ENCODE measurements around the gene UBE2G1. TPM values are rescaled to one million over a fixed set of nuclear protein-coding genes. Genes with fewer than 3 reads are reported as not detected.
"Not testable (repeated sequence)": the region's sequence is repeated elsewhere in the genome, so short reads cannot be mapped to it uniquely, and the experiment has no call there.

UBE2G1 gene, protein sequence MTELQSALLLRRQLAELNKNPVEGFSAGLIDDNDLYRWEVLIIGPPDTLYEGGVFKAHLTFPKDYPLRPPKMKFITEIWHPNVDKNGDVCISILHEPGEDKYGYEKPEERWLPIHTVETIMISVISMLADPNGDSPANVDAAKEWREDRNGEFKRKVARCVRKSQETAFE
- 27.5 and 32.9 TPM in 2 replicates for total RNA-seq

DNA sequence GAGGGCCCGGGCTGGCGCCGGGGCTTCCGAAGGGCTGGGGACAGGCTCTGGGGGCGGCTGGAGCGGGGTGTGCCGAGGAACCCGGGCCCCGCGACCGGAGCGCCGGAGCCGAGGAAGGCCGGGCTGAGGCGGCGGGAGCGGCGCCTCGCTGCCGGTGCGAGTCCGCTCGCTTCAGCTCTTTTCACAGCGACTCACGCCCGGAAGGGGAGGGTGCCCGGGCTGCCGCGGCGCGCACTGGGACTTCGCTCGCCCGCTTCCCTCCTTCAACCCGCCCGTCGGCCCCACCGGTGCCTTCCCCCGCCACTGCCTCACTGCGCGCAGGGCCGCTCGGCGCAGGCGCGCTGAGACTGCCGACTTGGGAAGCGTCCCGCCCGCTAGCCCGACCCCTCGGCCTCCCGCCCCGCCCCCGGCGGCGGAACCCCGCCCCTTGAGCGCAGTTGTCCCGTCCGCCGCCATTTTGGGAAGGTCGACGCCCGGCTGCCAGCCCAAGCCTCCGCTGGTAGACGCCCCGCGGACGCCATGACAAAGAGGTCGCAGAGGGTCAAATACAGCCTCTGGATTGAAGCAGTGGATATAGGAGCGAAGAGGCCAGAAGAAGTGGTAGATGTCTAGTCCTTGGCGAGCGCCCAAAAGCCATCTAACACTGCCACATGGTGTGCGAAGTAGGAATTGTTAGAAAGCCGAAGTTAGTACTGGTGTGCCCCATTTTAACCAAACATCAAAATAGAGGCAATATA is at the start of gene UBE2G1:
Gene UBE2G1 (minus strand): TSS at position 349 of the 737 bp plus-strand sequence. CDS start 359 bp downstream, outside the sequence.
- DNase-seq (ENCODE audit: low read depth in 2 of 2) = peak; percentile 98

DNA sequence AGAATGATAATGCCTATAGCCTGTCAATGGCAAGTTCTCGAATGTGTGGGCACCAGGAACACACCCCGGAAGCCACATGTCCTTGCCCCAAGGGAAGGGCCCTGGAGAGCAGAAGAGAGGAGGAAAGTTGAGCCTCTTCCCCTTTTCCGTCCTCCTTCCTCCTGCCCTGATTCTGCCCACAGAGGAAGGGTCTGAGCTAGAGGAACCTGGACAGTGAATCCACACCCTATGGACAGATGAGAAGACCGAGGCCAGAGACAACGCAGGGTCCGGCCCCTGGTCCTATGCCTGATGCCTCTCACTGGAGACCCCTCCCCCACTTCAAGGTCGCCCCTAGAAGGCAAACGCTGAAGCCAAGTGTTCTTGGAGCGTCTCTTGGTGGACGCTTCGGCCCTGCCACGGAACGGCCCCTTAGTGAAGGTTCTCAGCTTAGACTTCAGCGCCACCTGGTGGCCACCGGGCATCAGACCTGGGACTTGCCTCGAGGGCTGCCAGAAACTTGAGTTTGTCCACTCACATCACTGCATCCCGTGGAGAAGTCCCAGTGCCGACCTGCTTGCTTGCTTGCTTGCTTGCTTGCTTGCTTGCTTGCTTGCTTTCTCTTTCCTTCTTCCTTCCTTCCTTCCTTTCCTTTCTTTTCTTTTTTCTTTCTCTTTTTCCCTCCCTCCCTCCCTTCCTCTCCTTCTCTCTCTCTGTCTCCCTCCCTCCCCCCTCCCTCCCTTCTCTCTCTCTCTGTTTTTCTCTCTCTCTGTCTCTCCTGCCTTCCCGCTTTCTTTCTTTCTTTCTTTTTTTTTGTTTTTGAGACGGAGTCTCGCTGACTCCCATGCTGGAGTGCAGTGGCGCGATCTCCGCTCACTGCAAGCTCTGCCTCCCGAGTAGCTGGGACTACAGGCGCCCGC is 46.7 kb upstream of the UBE2G1 start:
- DNase-seq (ENCODE audit: low read depth in 2 of 2) = peak; percentile 88 to 89

DNA sequence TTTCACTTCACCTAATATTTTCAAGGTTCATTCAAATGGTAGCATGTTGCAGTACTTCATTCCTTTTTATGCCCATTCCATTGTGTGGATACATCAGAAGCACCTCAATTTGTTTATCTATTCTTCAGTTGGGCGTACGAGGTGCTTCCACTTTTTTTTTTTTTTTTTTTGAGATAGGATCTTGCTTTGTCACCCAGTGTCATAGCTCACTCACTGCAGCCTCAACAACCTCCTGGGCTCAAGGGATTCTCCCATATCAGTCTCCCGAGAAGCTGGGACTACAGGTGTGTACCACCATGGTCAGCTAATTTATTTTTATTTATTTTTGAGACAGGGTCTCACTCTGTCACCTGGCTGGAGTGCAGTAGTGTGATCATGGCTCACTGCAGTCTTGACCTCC is 44.7 kb upstream of the UBE2G1 start:
- DNase-seq (ENCODE audit: low read depth in 2 of 2) = no peak

DNA sequence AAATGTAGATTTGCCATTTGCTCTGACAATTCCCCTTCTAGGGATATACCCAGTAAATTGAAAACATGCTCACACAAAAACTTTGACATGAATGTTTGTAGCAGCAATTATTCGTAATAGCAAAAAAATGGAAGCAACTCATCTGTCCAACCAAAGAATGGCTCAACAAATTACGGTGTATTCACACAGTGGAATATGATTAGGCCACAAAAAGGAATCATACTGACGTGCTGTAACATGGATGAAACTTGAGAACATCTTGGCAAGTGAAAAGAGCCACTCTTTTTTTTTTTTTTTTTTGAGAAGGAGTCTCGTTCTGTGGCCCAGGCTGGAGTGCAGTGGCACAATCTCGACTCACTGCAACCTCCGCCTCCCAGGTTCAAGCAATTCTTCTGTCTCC is 43.2 kb upstream of the UBE2G1 start:
- DNase-seq (ENCODE audit: low read depth in 2 of 2) = no peak

DNA sequence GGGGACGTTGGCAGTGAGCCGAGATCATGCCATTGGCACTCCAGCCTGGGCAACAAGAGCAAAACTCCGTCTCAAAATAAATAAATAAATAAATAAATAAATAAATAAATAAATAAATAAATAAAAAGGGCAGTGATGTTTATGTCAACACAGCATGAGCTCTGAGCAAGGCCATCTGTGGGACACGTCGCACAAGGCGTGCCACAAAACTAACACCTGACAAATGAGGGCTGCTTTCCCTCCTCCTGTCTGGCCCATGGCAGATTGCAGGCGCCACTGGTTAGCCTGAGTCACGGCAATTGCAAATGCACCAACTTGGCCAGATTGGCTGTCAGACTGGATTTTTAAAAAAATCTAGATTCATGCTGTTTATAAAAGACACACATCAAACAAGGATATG is 41.4 kb upstream of the UBE2G1 start:
- DNase-seq (ENCODE audit: low read depth in 2 of 2) = no peak

DNA sequence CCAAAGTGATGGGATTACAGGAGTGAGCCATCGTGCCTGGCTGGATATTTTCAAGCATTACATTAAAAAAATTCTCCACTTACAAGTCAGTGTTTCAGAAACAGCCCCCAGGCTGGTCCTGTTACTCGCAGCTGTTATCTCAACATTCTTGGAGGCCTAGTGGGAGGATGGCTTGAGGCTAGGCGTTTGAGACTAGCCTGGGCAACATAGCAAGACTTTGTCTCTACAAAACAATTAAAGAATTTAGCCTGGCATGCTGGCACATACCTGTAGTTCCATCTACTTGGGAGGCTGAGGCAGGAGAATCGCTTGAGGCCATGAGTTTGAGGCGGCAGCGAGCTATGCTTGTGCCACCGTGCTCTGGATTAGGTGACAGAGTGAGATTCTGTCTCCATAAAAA is 40.7 kb upstream of the UBE2G1 start:
- no peak for DNase-seq (ENCODE audit: low read depth in 2 of 2)

DNA sequence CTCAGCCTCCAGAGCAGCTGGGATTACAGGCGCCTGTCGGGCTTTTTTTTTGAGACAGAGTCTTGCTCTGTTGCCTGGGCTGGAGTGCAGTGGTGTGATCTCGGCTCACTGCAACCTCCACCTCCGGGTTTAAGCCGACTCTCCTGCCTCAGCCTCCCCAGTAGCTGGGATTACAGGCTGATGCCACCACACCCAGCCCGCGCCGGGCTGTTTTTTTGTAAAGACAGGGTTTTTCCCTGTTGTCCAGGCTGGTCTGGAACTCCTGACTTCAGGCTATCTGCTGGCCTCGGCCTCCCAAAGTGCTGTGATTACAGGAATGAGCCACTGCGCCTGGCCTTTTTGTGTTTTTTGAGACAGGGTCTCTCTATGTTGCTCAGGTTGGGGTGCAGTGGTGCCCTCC is 39.9 kb upstream of the UBE2G1 start:
- no peak for DNase-seq (ENCODE audit: low read depth in 2 of 2)

DNA sequence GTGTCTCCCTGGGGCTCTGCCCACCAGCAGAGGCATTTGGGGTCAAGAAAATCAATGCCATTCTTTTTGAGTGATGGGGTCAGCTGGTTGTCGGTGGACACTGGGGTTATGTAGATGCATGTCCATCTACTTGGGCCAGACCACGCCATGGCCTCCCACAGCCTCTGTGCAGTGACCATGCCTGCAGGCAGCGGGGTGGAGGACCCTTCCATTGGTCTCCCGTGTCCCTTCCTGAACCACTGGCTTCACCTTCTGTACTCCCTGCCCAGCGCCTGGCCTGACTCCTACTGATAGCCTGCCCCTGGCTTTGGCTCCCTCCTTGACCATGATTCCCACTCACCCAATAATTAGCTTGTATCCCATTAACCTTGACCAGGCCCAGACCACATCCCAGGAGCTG is 39.2 kb upstream of the UBE2G1 start:
- DNase-seq (ENCODE audit: low read depth in 2 of 2) = no peak

DNA sequence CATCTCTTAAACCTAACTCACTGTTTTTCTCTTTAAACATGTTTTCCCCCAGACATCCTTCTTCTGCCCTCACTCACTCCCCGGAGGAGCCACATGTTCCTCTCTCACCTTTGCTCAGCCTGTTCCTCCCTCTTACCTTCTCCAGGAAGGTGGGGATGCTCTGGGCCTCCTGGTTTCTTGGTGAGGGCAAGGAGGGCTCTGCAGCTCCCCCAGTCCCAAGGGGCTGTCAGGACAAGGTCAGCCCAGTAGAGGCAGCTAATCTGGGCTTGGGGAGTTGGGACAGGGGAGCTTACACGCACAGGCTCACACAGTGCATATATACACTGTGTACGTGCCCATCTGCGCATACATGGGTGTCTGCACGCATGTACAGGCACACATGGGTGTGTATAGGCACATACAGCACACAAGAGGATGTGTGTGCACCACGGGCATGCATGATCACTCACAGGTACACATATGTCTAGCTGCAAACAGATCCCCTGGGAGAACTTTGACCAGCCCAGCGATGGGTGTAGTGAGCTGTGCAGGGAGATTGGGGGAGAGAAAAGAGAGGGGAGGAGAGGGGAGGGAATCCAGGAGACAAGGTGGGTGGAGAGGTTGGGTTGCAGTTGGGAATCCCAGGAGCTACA is 38.7 kb upstream of the UBE2G1 start:
- no peak for DNase-seq (ENCODE audit: low read depth in 2 of 2)

DNA sequence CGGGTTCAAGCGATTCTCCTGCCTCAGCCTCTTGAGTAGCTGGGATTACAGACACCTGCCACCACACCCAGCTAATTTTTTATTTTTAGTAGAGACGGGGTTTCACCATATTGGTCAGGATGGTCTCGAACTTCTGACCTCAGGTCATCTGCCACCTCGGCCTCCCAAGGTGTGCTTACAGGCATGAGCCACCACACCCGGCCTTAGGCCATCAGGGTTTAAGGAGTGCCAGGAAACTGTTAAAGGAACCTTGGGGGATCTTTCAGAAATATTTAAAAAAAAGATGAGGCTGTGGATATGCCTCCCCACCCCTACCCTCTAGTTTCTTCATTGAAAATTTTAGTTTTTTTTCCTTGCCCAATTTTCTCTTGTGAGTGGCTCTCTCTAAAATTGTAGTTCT is 31.4 kb upstream of the UBE2G1 start:
- DNase-seq (ENCODE audit: low read depth in 2 of 2) = no peak

DNA sequence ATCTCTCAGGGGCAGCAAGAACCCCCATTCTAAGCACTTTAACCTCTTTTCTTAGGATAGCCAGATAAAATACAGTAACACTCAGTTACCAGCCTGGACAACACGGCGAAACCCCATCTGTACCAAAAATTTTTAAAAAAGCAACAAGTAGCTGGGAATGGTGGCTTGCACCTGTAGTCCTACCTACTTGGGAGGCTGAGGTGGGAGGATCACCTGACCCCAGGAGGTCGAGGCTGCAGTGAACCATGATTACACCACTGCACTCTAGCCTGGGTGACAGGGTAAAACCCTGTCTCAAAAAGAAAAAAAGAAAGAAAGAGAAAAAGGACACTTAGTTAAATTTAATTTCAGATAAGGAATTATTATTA is 28.6 kb upstream of the UBE2G1 start:
- no peak for DNase-seq (ENCODE audit: low read depth in 2 of 2)

DNA sequence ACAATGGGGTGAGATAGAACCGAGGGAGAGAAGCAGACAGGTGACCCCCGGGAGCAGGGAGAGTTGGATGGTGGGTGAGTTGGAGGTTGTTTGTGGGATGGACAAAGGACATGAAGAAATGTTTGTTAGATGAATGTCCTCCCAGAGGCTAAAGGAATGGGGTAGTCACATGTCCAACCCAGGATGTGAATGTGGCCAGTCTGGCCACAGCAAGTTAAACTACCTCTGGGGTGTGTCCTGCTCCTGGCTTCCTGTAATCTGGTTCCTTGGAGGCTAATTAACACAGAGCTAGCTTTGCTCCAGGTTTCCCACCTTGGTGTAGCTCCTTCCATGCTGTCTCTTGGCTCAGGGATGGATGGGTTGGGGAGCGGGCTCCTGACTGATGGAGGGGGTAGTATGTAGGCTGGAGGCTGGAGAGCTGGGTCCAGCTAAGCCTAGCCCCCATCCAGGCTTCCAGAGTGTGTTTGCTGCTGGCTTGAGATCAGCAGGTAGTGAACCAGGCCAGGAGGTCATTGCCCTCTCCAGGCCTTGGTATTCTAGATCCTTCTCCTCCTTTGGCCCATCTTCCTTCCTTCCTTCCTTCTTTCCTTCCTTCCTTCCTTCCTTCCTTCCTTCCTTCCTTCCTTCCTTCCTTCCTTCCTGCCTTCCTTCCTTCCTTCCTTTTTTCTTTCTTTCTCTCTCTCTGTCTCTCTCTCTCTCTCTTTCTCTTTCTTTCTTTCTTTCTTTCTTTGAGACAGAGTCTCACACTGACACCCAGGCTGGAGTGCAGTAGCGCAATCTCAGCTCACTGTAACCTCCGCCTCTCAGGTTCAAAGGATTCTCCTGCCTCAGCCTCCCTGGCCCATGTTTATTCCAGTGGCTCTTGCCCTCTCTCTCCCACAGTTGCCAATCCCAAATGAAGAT is 28.0 kb upstream of the UBE2G1 start:
- no peak for DNase-seq (ENCODE audit: low read depth in 2 of 2)

DNA sequence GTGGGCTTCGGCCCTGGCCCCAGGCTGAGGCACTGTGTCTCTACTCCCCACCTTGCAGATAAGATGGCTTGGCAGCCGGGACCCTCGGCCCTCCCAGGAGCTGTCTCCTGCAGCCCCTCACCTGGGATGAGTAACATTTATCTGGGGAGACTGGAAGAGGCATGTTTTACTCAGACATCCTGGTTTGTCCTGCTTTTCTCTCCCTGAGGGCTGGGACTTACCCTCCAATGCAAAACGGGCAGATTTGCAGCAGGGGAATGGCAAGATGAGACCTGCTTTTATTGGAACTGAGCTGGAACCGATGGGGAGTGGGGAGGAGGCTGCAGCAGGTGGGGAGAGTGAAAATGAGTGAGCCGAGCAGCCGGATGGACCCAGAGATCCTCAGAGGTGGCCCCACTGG is 27.3 kb upstream of the UBE2G1 start:
- no peak for DNase-seq (ENCODE audit: low read depth in 2 of 2)

DNA sequence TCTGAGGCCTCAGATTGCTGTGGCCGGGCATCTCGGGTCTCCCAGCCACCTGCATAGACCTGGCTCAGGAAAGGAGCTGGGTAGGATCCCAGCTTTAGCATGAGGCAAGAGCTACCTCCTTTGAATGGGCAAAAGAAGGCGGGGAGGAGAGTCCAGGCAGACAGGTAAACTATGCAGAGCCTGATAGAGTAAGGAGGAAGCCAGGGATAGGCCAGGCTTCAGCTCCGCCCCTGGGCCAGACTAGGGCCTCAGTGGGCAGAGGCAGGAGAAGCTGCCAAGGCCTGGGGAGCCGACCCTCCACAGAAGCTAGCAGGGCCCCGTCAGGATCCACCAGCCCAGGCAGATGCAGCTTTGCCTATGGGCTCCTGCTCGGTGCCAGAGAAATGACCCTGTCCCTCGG is 22.6 kb upstream of the UBE2G1 start:
- no peak for DNase-seq (ENCODE audit: low read depth in 2 of 2)

DNA sequence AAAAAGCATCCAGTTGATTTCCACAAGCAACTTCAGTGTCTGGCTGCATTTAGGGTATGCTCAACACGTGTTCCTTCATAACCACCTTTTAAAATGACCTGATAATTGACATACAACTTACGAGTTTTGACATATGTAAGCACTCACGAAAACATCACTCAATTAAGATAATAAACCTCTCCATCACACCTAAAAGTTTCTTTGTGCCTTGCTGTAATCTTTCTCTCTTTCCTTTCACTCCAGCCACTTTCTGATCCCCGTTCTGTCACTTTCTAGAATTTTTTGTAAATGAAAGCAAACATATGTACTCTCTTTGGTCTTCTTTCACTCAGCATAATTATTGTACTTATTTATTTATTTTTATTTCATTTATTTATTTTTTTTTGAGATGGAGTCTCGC is 20.7 kb upstream of the UBE2G1 start:
- no peak for DNase-seq (ENCODE audit: low read depth in 2 of 2)

DNA sequence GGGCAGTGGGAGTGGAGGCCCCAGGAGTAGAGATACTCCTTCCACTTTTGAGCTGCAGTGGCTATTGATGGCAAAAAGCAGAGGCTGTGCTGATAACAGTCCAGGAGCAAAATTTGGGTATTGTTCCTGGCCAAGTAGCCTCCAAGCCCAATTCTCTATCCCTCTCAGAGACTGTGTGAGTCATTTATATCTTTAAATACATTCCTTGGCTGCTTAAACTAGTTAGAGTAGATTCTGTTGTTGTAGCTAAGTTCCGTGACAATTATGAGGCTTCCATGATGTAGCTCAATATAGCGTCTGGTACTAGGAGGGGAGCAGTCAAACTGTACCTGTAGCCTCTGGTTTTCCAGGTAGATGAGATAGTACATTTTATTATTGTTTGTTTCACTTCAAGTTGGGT is 19.9 kb upstream of the UBE2G1 start:
- no peak for DNase-seq (ENCODE audit: low read depth in 2 of 2)

DNA sequence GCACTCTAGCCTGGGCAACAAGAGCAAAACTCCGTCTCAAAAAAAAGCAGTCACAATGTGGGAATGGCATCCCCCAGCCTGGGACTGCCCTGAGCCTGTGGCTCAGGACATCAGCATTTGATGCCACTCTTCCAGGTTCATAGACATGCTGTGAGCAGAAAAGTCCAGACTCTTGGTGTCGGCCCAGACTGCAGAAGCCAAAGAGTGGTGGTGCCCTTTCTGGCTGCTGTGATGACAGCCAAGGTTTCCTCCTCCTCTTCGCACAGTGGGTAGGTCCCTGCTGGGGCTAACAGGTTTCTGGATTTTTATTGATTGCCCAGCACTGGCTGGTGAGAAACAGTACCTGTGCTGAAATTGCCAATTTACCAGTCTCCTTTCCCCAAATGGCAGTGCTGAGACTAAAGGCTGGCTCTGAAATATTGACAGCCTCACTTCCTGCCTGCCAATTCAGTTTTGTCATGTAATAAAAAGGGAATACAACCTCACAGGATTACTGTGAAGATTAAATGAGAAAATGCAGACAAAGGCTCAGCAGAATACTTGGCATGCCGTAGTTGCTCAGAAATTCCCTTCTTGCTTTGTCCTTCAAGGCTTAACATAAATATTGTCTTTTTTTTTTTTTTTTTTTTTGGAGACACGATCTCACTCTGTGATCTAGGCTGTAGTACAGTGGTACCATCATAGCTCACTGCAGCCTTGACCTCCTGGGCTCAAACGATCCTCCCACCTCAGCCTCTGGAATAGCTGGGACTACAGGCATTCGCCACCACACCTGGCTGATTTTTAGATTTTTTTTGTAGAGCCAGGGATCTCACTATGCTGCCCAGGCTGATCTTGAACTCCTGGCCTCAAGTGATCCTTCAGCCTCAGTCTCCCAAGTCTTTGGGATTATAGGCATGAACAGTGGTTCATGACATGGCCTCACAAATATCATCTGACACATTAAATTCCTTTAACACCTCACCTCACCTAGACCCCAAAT is 15.5 kb upstream of the UBE2G1 start:
- DNase-seq (ENCODE audit: low read depth in 2 of 2) = no peak

DNA sequence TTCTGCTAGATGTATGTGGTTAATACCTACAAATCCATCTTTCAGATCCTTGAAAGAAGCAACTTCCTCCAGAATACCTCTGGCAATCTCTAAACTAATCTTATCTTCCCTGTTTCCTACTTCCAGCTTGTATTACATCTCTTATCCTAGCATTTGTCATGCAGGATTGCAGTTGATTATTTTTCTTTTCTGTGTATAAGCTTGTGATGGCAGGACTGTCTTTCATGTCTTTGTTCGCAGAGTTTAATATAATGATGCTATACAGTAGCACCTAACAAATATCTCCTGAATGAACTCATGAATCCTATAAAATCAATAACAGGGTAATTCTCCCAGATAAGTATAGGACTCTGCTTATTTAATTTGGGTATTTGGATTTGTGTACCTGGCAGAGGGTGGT is 12.2 kb upstream of the UBE2G1 start:
- DNase-seq (ENCODE audit: low read depth in 2 of 2) = no peak

DNA sequence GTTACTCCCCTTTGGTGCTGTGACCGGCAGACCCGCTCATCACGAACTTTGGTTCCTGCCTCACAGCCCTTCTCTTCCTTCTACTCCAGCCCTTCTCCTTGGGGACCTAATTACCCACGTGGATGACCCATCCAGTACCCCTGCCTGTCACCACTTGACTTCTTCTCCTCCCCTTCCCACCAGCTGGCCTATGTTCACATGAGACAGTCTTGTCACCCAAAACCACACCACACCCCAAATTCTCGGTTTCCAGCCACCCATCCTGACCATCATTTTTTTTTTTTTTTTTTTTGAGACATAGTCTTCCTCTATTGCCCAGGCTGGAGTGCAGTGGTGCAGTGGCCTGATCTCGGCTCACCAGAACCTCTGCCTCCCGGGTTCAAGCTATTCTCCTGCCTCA is 10.8 kb upstream of the UBE2G1 start:
- DNase-seq (ENCODE audit: low read depth in 2 of 2) = not testable (repeated sequence)
